ENCODE measurements around the gene TMEM120A. TPM values are rescaled to one million over a fixed set of nuclear protein-coding genes. Genes with fewer than 3 reads are reported as not detected.

The TMEM120A gene
- polyA plus RNA-seq, 1 of the 3 experiments (the other 2 are of a cell fraction), result 59.8 TPM

GRCh38 chr7:75984130-75985008 is 10.0 kb downstream of the TMEM120A start:
- POLR2A ChIA-PET, result no interaction called here
- H3K36me3 ChIP-seq (replicated peaks in 1 of 2; ENCODE audit: control insufficient read depth in 1 of 2, insufficient read depth in 2 of 2, low read length in 1 of 2), result peaks cover 17 to 70% of the 10 kb centered on the region in 2 experiments
- 97% methylated on average over 37 of the region's 44 CpGs for WGBS (ENCODE audit: low lambda C conversion rate)

More at GRCh38 chr7:75984130-75985008, 10.0 kb downstream of the TMEM120A start:
- no peaks in the 10 kb centered on the region for H4K20me1 ChIP-seq (ENCODE audit: insufficient read depth)
- CTCF ChIA-PET, result interaction anchor here (1.1 to 1.2 kb wide), 3 partner anchors 36 to 118 kb away, joined by 3 to 5 read pairs (median 4); no protein-coding TSS in a partner anchor
- peaks cover 0 to 4% of the 10 kb centered on the region in 2 experiments; a peak in 1 of 4 replicates for H3K4me1 ChIP-seq (ENCODE audit: control insufficient read depth in 1 of 2, insufficient read depth in 2 of 2, low read depth in 1 of 2, low read length in 1 of 2)
- no peaks in the 10 kb centered on the region for H3K9me2 ChIP-seq
- H3K27me3 ChIP-seq (ENCODE audit: insufficient read depth), result no peaks in the 10 kb centered on the region
- TF ChIP-seq RCOR1 (IDR thresholded peaks at IDR 0.05; ENCODE audit: low read length) (no peak), FOXJ3 (CRISPR knock-in tag; IDR thresholded peaks at IDR 0.05) (no peak), NFIC (IDR thresholded peaks at IDR 0.05; ENCODE audit: borderline replicate concordance) (no peak), NRF1 (IDR thresholded peaks at IDR 0.05; ENCODE audit: low read depth, low read length) (no peak), TAF1 (IDR thresholded peaks at IDR 0.05; ENCODE audit: borderline replicate concordance, low read depth, low read length) (no peak), RXRA (IDR thresholded peaks at IDR 0.05; ENCODE audit: borderline replicate concordance, low read depth) (no peak), MEF2A (IDR thresholded peaks at IDR 0.05; ENCODE audit: borderline replicate concordance, low read depth) (no peak), PBX3 (IDR thresholded peaks at IDR 0.05) (no peak), MXI1 (IDR thresholded peaks at IDR 0.05; ENCODE audit: low read depth, low read length) (no peak), ZBTB33 (IDR thresholded peaks at IDR 0.05; ENCODE audit: borderline replicate concordance, low read depth) (no peak), SIN3A (IDR thresholded peaks at IDR 0.05; ENCODE audit: borderline replicate concordance, low read depth, low read length) (no peak), GATA2 (CRISPR knock-in tag; IDR thresholded peaks at IDR 0.05) (no peak), CHD2 (IDR thresholded peaks at IDR 0.05; ENCODE audit: low read length, partially characterized antibody) (no peak), ELF1 (IDR thresholded peaks at IDR 0.05) (no peak), EZH2phosphoT487 (IDR thresholded peaks at IDR 0.05; ENCODE audit: borderline replicate concordance, low read depth) (no peak)
- TF ChIP-seq, protein P1, sequence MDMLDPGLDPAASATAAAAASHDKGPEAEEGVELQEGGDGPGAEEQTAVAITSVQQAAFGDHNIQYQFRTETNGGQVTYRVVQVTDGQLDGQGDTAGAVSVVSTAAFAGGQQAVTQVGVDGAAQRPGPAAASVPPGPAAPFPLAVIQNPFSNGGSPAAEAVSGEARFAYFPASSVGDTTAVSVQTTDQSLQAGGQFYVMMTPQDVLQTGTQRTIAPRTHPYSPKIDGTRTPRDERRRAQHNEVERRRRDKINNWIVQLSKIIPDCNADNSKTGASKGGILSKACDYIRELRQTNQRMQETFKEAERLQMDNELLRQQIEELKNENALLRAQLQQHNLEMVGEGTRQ (IDR thresholded peaks at IDR 0.05; ENCODE audit: borderline replicate concordance, low read depth, low read length), result no peak
- TF ChIP-seq, protein P2, sequence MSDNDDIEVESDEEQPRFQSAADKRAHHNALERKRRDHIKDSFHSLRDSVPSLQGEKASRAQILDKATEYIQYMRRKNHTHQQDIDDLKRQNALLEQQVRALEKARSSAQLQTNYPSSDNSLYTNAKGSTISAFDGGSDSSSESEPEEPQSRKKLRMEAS (IDR thresholded peaks at IDR 0.05; ENCODE audit: low read depth), result no peak
- no peak overlapping the region for H2AFZ ChIP-seq (ENCODE audit: low read depth)
- no peak overlapping the region for H3K4me2 ChIP-seq
- H3K79me2 ChIP-seq (ENCODE audit: insufficient read depth), result no peaks in the 10 kb centered on the region
- H3K9ac ChIP-seq, result no peak overlapping the region
- H3K9me3 ChIP-seq, result no peaks in the 10 kb centered on the region
- peak; percentile 42 for DNase-seq
- no peaks in the 10 kb centered on the region for H3F3A ChIP-seq (replicated peaks; ENCODE audit: insufficient read depth)
- no peak overlapping the region for H3K4me3 ChIP-seq (ENCODE audit: low read depth in 2 of 2, low read length in 1 of 2)
- H3K27ac ChIP-seq (ENCODE audit: low read depth in 2 of 2, low read length in 1 of 2), result no peak overlapping the region; a peak in 1 of 4 replicates

Measured in SK-N-SH (cell line).